Ishikawa (cell line): Measurements from ENCODE around the gene SPPL2A.

Experiments
- CEBPB ChIP-seq: IDR thresholded peaks from 2 replicates; pipeline ENCODE4 v1.6.1; 2012
- CREB1 ChIP-seq: IDR thresholded peaks from 2 replicates; pipeline ENCODE4 v1.6.1; 2012; ENCODE audit warnings: low read depth
- EP300 ChIP-seq: IDR thresholded peaks from 2 replicates; pipeline ENCODE4 v1.6.1; 2012; ENCODE audit warnings: borderline replicate concordance
- FOXM1 ChIP-seq: IDR thresholded peaks from 2 replicates; pipeline ENCODE4 v1.6.1; 2012; ENCODE audit warnings: low read depth, borderline replicate concordance
- NFIC ChIP-seq: IDR thresholded peaks from 2 replicates; pipeline ENCODE4 v1.6.1; 2012
- RAD21 ChIP-seq: IDR thresholded peaks from 2 replicates; pipeline ENCODE4 v1.6.1; 2012; ENCODE audit warnings: low read depth
- TAF1 ChIP-seq: IDR thresholded peaks from 2 replicates; pipeline ENCODE4 v1.6.1; 2012; ENCODE audit warnings: low read depth, mild to moderate bottlenecking
- TCF12 ChIP-seq: IDR thresholded peaks from 2 replicates; pipeline ENCODE4 v1.6.1; 2012; ENCODE audit warnings: low read depth
- YY1 ChIP-seq: IDR thresholded peaks from 2 replicates; pipeline ENCODE4 v1.6.1; 2012; ENCODE audit warnings: low read depth
- TF ChIP-seq, protein P1 (sequence below): IDR thresholded peaks from 2 replicates; pipeline ENCODE4 v1.6.1; 2012
- TF ChIP-seq, protein P2 (sequence below): IDR thresholded peaks from 2 replicates; pipeline ENCODE4 v1.6.1; 2012; ENCODE audit warnings: low read depth, mild to moderate bottlenecking

DNA sequence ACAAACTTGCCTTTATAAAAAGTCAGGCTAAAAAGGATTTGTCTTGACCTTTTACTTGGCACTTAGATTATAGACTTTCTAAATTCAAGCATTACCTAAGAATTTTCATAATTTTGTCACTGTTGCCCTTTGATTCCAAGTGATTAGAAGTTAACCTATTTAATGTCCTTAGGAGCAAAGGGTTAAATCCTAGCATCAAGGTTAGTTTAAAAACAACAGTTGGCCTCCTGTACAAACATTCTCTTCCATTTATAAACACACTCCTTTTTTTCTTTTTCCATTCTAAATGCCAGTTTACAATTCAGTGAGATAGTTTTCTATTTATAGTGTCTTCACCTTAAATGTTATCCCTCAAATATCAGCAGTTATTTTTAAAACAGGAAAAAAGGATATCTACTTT, 18.4 kb upstream of the SPPL2A start:
- TF ChIP-seq YY1, result no peak
- no peak for TF ChIP-seq EP300
- TF ChIP-seq CEBPB, result no peak
- TF ChIP-seq, protein P1, sequence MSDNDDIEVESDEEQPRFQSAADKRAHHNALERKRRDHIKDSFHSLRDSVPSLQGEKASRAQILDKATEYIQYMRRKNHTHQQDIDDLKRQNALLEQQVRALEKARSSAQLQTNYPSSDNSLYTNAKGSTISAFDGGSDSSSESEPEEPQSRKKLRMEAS, result no peak
- TF ChIP-seq, protein P2, sequence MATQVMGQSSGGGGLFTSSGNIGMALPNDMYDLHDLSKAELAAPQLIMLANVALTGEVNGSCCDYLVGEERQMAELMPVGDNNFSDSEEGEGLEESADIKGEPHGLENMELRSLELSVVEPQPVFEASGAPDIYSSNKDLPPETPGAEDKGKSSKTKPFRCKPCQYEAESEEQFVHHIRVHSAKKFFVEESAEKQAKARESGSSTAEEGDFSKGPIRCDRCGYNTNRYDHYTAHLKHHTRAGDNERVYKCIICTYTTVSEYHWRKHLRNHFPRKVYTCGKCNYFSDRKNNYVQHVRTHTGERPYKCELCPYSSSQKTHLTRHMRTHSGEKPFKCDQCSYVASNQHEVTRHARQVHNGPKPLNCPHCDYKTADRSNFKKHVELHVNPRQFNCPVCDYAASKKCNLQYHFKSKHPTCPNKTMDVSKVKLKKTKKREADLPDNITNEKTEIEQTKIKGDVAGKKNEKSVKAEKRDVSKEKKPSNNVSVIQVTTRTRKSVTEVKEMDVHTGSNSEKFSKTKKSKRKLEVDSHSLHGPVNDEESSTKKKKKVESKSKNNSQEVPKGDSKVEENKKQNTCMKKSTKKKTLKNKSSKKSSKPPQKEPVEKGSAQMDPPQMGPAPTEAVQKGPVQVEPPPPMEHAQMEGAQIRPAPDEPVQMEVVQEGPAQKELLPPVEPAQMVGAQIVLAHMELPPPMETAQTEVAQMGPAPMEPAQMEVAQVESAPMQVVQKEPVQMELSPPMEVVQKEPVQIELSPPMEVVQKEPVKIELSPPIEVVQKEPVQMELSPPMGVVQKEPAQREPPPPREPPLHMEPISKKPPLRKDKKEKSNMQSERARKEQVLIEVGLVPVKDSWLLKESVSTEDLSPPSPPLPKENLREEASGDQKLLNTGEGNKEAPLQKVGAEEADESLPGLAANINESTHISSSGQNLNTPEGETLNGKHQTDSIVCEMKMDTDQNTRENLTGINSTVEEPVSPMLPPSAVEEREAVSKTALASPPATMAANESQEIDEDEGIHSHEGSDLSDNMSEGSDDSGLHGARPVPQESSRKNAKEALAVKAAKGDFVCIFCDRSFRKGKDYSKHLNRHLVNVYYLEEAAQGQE, result no peak
- no peak for TF ChIP-seq FOXM1
- TF ChIP-seq TCF12, result no peak
- no peak for TF ChIP-seq RAD21
- TF ChIP-seq NFIC, result no peak
- no peak for TF ChIP-seq CREB1
- TF ChIP-seq TAF1, result no peak
